Bone marrow (tissue), 2 donors: Measurements from ENCODE around the gene NECTIN2.

Source experiments
- DNase-seq, 2 donors: peaks; one replicate each; lab custom pipeline; 2025; lab: John Stamatoyannopoulos, UW

NECTIN2 gene

GRCh38 chr19:44845612-44846454 lies at the start of gene NECTIN2:
Gene NECTIN2, plus strand, starts transcription at chr19:44846297. Its CDS starts 229 bp downstream, at chr19:44846526.
- peak; percentile 82 to 99 for DNase-seq

- no peak for DNase-seq
Observed at GRCh38 chr19:44796701-44797115, 49.4 kb upstream of the NECTIN2 start.

GRCh38 chr19:44799627-44800346 lies 46.3 kb upstream of the NECTIN2 start:
- DNase-seq, result no peak

GRCh38 chr19:44800461-44800860 lies 45.6 kb upstream of the NECTIN2 start:
- peak; percentile 60 to 61 for DNase-seq

GRCh38 chr19:44803442-44804428 lies 42.4 kb upstream of the NECTIN2 start:
- DNase-seq, result no peak

GRCh38 chr19:44806291-44806690 lies 39.8 kb upstream of the NECTIN2 start:
- DNase-seq, result no peak

GRCh38 chr19:44807162-44807561 lies 38.9 kb upstream of the NECTIN2 start:
- DNase-seq, result no peak

- no peak for DNase-seq
Observed at GRCh38 chr19:44807652-44808462, 38.2 kb upstream of the NECTIN2 start.

- DNase-seq, result no peak
Observed at GRCh38 chr19:44808463-44809371, 37.4 kb upstream of the NECTIN2 start, which contains the start of gene BCAM. Gene BCAM, plus strand, starts transcription at chr19:44809103. Its CDS starts 22 bp downstream, at chr19:44809125.

- no peak for DNase-seq
Observed at GRCh38 chr19:44809577-44810233, 36.4 kb upstream of the NECTIN2 start.

- no peak for DNase-seq
Observed at GRCh38 chr19:44810234-44811121, 35.6 kb upstream of the NECTIN2 start.

GRCh38 chr19:44811122-44811419 lies 35.0 kb upstream of the NECTIN2 start:
- no peak for DNase-seq

- no peak for DNase-seq
Observed at GRCh38 chr19:44812142-44812718, 33.9 kb upstream of the NECTIN2 start.

GRCh38 chr19:44813070-44813840 lies 32.8 kb upstream of the NECTIN2 start:
- DNase-seq, result no peak

- no peak for DNase-seq
Observed at GRCh38 chr19:44813841-44814470, 32.1 kb upstream of the NECTIN2 start.

GRCh38 chr19:44814517-44814916 lies 31.6 kb upstream of the NECTIN2 start:
- no peak for DNase-seq

- DNase-seq, result no peak
Observed at GRCh38 chr19:44816301-44816700, 29.8 kb upstream of the NECTIN2 start.
